Smooth muscle cell (in vitro differentiated cells): Measurements from ENCODE around the gene KIF21B. TPM values are rescaled to one million over a fixed set of nuclear protein-coding genes. Genes with fewer than 3 reads are reported as not detected.

Experiments
- DNase-seq: peaks from one replicate; lab custom pipeline; 2025; ENCODE audit not compliant: unreplicated experiment; lab: John Stamatoyannopoulos, UW
- H2AFZ ChIP-seq: fragments of 200-600 bp; sonication (generic); 2 replicates; pipeline ENCODE4 v1.6.0; 2016; ENCODE audit warnings: antibody characterized with exemption, low read depth, mild to moderate bottlenecking
- H3F3A ChIP-seq: fragments of 200-600 bp; sonication (generic); 2 replicates; pipeline ENCODE4 v1.6.0; 2017; ENCODE audit warnings: antibody characterized with exemption, low read depth
- H3K27ac ChIP-seq: fragments of 200-600 bp; sonication (generic); 2 replicates; pipeline ENCODE4 v1.5.1; 2016; ENCODE audit warnings: low read depth, mild to moderate bottlenecking
- H3K27me3 ChIP-seq: fragments of 200-600 bp; sonication (generic); 2 replicates; pipeline ENCODE4 v1.6.1; 2016; ENCODE audit warnings: low read depth, mild to moderate bottlenecking
- H3K36me3 ChIP-seq: fragments of 200-600 bp; sonication (generic); 2 replicates; pipeline ENCODE4 v1.5.1; 2016; ENCODE audit warnings: low read depth
- H3K4me1 ChIP-seq: fragments of 200-600 bp; sonication (generic); 2 replicates; pipeline ENCODE4 v1.5.1; 2016; ENCODE audit warnings: low read depth
- H3K4me2 ChIP-seq: fragments of 200-600 bp; sonication (generic); 2 replicates; pipeline ENCODE4 v1.6.0; 2016; ENCODE audit warnings: mild to moderate bottlenecking
- H3K4me3 ChIP-seq: fragments of 200-600 bp; sonication (generic); 2 replicates; pipeline ENCODE4 v1.5.1; 2016; ENCODE audit warnings: mild to moderate bottlenecking
- H3K79me2 ChIP-seq: fragments of 200-600 bp; sonication (generic); 2 replicates; pipeline ENCODE4 v1.6.0; 2016; ENCODE audit warnings: low read depth, mild to moderate bottlenecking
- H3K9ac ChIP-seq: fragments of 200-600 bp; sonication (generic); 2 replicates; pipeline ENCODE4 v1.6.0; 2016; ENCODE audit warnings: low read depth
- H3K9me3 ChIP-seq: fragments of 200-600 bp; sonication (generic); replicated peaks from 2 replicates; pipeline ENCODE4 v1.5.1; 2016; ENCODE audit warnings: low read depth
- H4K20me1 ChIP-seq: fragments of 200-600 bp; sonication (generic); 2 replicates; pipeline ENCODE4 v1.6.0; 2016; ENCODE audit warnings: low read depth
- WGBS: methylation state at CpG from one replicate; pipeline ENCODE4 v1.1.7; 2016; ENCODE audit warnings: low lambda C conversion rate; 5-methylcytosine and 5-hydroxymethylcytosine counted together
- polyA plus RNA-seq: library from polyadenylated mRNA; unstranded; fragments of >200 nt; fragmentation: Nextera tagmentation; extraction: Ambion mirVana; gene quantifications from 2 replicates; pipeline ENCODE4 v1.2.1, GENCODE V29; 2016
- total RNA-seq: library from RNA; depleted of rRNA; stranded (reverse); fragments of >200 nt; gene quantifications from 2 replicates; pipeline ENCODE4 v1.2.3, GENCODE V29; 2014
- TF ChIP-seq, protein P1 (sequence below): fragments of 200-600 bp; sonication (generic); IDR thresholded peaks from 2 replicates; pipeline ENCODE4 v1.5.1; 2017; ENCODE audit warnings: borderline replicate concordance, mild to moderate bottlenecking, antibody characterized with exemption; ENCODE audit not compliant: insufficient read depth, poor library complexity, severe bottlenecking

The KIF21B gene
- total and polyA plus RNA-seq, 2 experiments from 2014 or later, result 1.0 to 1.9 TPM

GRCh38 chr1:201036188-201036842 lies 12.8 kb upstream of the KIF21B start:
- TF ChIP-seq, protein P1, sequence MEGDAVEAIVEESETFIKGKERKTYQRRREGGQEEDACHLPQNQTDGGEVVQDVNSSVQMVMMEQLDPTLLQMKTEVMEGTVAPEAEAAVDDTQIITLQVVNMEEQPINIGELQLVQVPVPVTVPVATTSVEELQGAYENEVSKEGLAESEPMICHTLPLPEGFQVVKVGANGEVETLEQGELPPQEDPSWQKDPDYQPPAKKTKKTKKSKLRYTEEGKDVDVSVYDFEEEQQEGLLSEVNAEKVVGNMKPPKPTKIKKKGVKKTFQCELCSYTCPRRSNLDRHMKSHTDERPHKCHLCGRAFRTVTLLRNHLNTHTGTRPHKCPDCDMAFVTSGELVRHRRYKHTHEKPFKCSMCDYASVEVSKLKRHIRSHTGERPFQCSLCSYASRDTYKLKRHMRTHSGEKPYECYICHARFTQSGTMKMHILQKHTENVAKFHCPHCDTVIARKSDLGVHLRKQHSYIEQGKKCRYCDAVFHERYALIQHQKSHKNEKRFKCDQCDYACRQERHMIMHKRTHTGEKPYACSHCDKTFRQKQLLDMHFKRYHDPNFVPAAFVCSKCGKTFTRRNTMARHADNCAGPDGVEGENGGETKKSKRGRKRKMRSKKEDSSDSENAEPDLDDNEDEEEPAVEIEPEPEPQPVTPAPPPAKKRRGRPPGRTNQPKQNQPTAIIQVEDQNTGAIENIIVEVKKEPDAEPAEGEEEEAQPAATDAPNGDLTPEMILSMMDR, result no peak
- Histone ChIP-seq H3K4me2 (no peak overlapping the region), H3K4me1 (no peaks in the 10 kb centered on the region), H3K27me3 (no peaks in the 10 kb centered on the region), H2AFZ (no peak overlapping the region), H4K20me1 (no peaks in the 10 kb centered on the region), H3K27ac (no peak overlapping the region), H3F3A (no peaks in the 10 kb centered on the region), H3K79me2 (no peaks in the 10 kb centered on the region), H3K36me3 (no peaks in the 10 kb centered on the region), H3K4me3 (no peak overlapping the region), H3K9me3 (no peaks in the 10 kb centered on the region), H3K9ac (no peak overlapping the region)
- no peak for DNase-seq
- 64% methylated on average over 12 of the region's 12 CpGs for WGBS

DNA sequence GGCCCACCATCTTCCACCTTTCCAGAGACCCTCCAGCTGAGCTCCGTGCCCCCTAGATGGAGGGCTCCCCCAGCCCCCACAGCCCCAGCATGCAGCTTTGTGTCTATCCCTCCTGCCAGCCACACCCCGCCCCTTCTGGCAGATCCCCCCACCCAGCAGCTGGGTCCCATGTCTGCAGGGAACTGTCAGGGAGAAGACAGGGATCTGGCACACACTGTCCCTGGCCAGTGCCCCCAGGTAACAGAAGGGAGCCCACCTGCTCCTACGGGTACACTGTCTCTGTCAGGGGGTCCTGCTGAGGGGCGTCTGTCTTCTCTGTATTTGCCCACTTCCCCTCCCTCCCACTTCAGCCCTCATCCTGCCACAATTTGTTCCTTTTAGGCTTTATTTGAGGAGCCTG lies 11.2 kb upstream of the KIF21B start:
- Histone ChIP-seq H3K4me1 (no peaks in the 10 kb centered on the region), H3K4me3 (no peak overlapping the region), H3K79me2 (no peaks in the 10 kb centered on the region), H3K4me2 (no peak overlapping the region), H3K9ac (no peak overlapping the region), H3K9me3 (no peaks in the 10 kb centered on the region), H3K27ac (no peak overlapping the region), H2AFZ (no peak overlapping the region), H3F3A (no peaks in the 10 kb centered on the region), H3K36me3 (no peaks in the 10 kb centered on the region), H3K27me3 (no peaks in the 10 kb centered on the region), H4K20me1 (no peaks in the 10 kb centered on the region)
- DNase-seq, result no peak
- TF ChIP-seq, protein P1, result no peak
- 93% methylated on average over 4 of the region's 4 CpGs for WGBS

GRCh38 chr1:201032408-201032807 lies 8.9 kb upstream of the KIF21B start:
- WGBS, result 100% methylated on average over 1 of the region's 1 CpG
- no peak for DNase-seq
- no peaks in the 10 kb centered on the region for H3K9me3 ChIP-seq
- no peak overlapping the region for H3K9ac ChIP-seq
- no peak overlapping the region for H3K4me2 ChIP-seq
- no peaks in the 10 kb centered on the region for H3F3A ChIP-seq
- H3K27me3 ChIP-seq, result no peaks in the 10 kb centered on the region
- H3K36me3 ChIP-seq, result no peaks in the 10 kb centered on the region
- TF ChIP-seq, protein P1, result no peak
- no peak overlapping the region for H3K4me3 ChIP-seq
- no peak overlapping the region for H3K27ac ChIP-seq
- no peaks in the 10 kb centered on the region for H4K20me1 ChIP-seq
- H3K4me1 ChIP-seq, result no peaks in the 10 kb centered on the region
- no peaks in the 10 kb centered on the region for H3K79me2 ChIP-seq
- no peak overlapping the region for H2AFZ ChIP-seq

GRCh38 chr1:201028461-201028889 lies 5.0 kb upstream of the KIF21B start:
- H4K20me1 ChIP-seq, result no peaks in the 10 kb centered on the region
- H3K9ac ChIP-seq, result no peak overlapping the region
- H3K27ac ChIP-seq, result no peak overlapping the region
- DNase-seq, result no peak
- TF ChIP-seq, protein P1, result no peak
- H3K9me3 ChIP-seq, result no peaks in the 10 kb centered on the region
- H3K27me3 ChIP-seq, result no peaks in the 10 kb centered on the region
- H3F3A ChIP-seq, result peaks cover 5% of the 10 kb centered on the region
- H3K4me2 ChIP-seq, result no peak overlapping the region
- WGBS, result 94% methylated on average over 7 of the region's 7 CpGs
- H3K36me3 ChIP-seq, result no peaks in the 10 kb centered on the region
- H2AFZ ChIP-seq, result no peak overlapping the region
- no peaks in the 10 kb centered on the region for H3K79me2 ChIP-seq
- no peak overlapping the region for H3K4me3 ChIP-seq
- peaks cover 14% of the 10 kb centered on the region for H3K4me1 ChIP-seq
